ENCODE measurements around the gene UBE2I. TPM values are rescaled to one million over a fixed set of nuclear protein-coding genes. Genes with fewer than 3 reads are reported as not detected.
A peak's percentile ranks its signal among the peaks of the same experiment; 100 is the strongest.

The UBE2I gene
- total and polyA plus RNA-seq, 7 donors, result 38.4 to 95.3 (median 54.5) TPM

DNA sequence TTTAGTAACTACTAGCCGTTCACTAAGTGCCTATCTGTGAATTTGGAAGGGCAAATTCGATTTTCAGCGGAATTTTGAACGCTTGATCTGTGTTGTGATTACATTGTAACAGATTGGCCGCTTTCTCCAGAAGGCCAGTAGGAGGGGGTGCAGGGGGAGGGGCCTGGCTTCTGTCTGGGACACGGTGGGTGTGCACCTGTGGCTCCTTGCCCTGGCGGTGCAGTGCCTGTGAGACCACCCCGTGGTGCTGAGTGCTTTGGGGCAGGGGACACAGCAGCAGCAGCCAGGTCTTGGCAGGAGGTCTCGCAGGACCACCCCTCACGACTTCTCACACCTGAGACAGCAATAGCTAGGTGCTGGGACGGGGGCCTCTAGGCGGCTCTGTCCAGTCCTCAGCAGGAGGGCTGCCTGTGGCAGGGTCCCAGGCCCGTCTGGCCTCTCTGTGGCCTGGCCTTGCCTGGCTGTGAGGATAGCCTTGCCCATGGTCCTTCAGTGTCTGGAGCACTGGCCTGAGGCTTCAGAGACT, 1.8 kb downstream of the UBE2I start:
- peaks cover 23 to 37% (median 26%) of the 10 kb centered on the region in 4 donors for H3K36me3 ChIP-seq
- peaks cover 0 to 50% (median 44%) of the 10 kb centered on the region in 4 donors for H3K4me1 ChIP-seq
- DNase-seq, result no peak
- intact Hi-C loops (cut with DNase I), result loop anchor here (5.0 kb wide), 1 partner anchor 41 kb away; the partner anchor contains the start of genes GNPTG and TSR3
- H3K27ac ChIP-seq, result peak overlapping the region; percentile 78 to 94 (median 90)
- TF ChIP-seq CTCF (IDR thresholded peaks at IDR 0.05), result no peak
- TF ChIP-seq EP300 (IDR thresholded peaks at IDR 0.05), result no peak
- no peak for TF ChIP-seq POLR2A (IDR thresholded peaks at IDR 0.05)
- no peak for TF ChIP-seq POLR2AphosphoS5 (IDR thresholded peaks at IDR 0.05)
- no peaks in the 10 kb centered on the region for H3K27me3 ChIP-seq
- WGBS, 2 donors, result 18 to 22% methylated on average over 13 of the region's 13 CpGs
- H3K4me3 ChIP-seq, result peak overlapping the region; percentile 72 to 84 (median 76)
- no peaks in the 10 kb centered on the region for H3K9me3 ChIP-seq

GRCh38 chr16:1311738-1312466, 2.5 kb downstream of the UBE2I start:
- H3K4me1 ChIP-seq, result peaks cover 0 to 50% (median 44%) of the 10 kb centered on the region in 4 donors
- H3K36me3 ChIP-seq, result peaks cover 26 to 43% (median 32%) of the 10 kb centered on the region in 4 donors
- intact Hi-C loops (cut with DNase I), result loop anchor here (5.0 kb wide), 1 partner anchor 40 kb away; the partner anchor contains the start of genes GNPTG and TSR3
- WGBS, 2 donors, result 38 to 45% methylated on average over 35 of the region's 35 CpGs
- no peak for DNase-seq
- TF ChIP-seq EP300 (IDR thresholded peaks at IDR 0.05) (no peak), POLR2A (IDR thresholded peaks at IDR 0.05) (no peak)
- peak overlapping the region; percentile 7 to 94 (median 90) for H3K27ac ChIP-seq
- no peaks in the 10 kb centered on the region for H3K27me3 ChIP-seq
- peak overlapping the region; percentile 1 to 84 (median 73) for H3K4me3 ChIP-seq
- H3K9me3 ChIP-seq, result no peaks in the 10 kb centered on the region

GRCh38 chr16:1312467-1312816, 3.0 kb downstream of the UBE2I start:
- WGBS, 2 donors, result 81 to 84% methylated on average over 16 of the region's 16 CpGs

GRCh38 chr16:1312903-1313302, 3.5 kb downstream of the UBE2I start:
- TF ChIP-seq POLR2AphosphoS5 (IDR thresholded peaks at IDR 0.05) (no peak), EP300 (IDR thresholded peaks at IDR 0.05) (no peak), CTCF (IDR thresholded peaks at IDR 0.05) (no peak), POLR2A (IDR thresholded peaks at IDR 0.05) (no peak)
- peaks cover 0 to 50% (median 44%) of the 10 kb centered on the region in 4 donors for H3K4me1 ChIP-seq
- intact Hi-C loops (cut with DNase I), result loop anchor here (5.0 kb wide), 1 partner anchor 39 kb away; the partner anchor contains the start of genes GNPTG and TSR3
- H3K27me3 ChIP-seq, result no peaks in the 10 kb centered on the region
- WGBS, 2 donors, result 89 to 92% methylated on average over 15 of the region's 15 CpGs
- no peak overlapping the region for H3K27ac ChIP-seq
- H3K4me3 ChIP-seq, result no peak overlapping the region
- H3K9me3 ChIP-seq, result no peaks in the 10 kb centered on the region
- DNase-seq, result no peak
- peaks cover 27 to 53% (median 41%) of the 10 kb centered on the region in 4 donors for H3K36me3 ChIP-seq

More at GRCh38 chr16:1312467-1312816, 3.0 kb downstream of the UBE2I start:
- DNase-seq, result no peak
- H3K27ac ChIP-seq, result peak overlapping the region in 2 of 4 donors; percentile 93 to 94
- H3K4me3 ChIP-seq, result peak overlapping the region in 1 of 4 donors; percentile 74
- H3K36me3 ChIP-seq, result peaks cover 26 to 48% (median 36%) of the 10 kb centered on the region in 4 donors
- H3K9me3 ChIP-seq, result no peaks in the 10 kb centered on the region
- H3K27me3 ChIP-seq, result no peaks in the 10 kb centered on the region
- TF ChIP-seq CTCF (IDR thresholded peaks at IDR 0.05), result no peak
- TF ChIP-seq EP300 (IDR thresholded peaks at IDR 0.05), result no peak
- no peak for TF ChIP-seq POLR2AphosphoS5 (IDR thresholded peaks at IDR 0.05)
- no peak for TF ChIP-seq POLR2A (IDR thresholded peaks at IDR 0.05)
- H3K4me1 ChIP-seq, result peaks cover 0 to 50% (median 44%) of the 10 kb centered on the region in 4 donors
- intact Hi-C loops (cut with DNase I), result loop anchor here (5.0 kb wide), 1 partner anchor 40 kb away; the partner anchor contains the start of genes GNPTG and TSR3
